ENCODE data around the gene PWWP2A.
"Not testable (repeated sequence)": the region's sequence is repeated elsewhere in the genome, so short reads cannot be mapped to it uniquely, and the experiment has no call there.

The PWWP2A gene

DNA sequence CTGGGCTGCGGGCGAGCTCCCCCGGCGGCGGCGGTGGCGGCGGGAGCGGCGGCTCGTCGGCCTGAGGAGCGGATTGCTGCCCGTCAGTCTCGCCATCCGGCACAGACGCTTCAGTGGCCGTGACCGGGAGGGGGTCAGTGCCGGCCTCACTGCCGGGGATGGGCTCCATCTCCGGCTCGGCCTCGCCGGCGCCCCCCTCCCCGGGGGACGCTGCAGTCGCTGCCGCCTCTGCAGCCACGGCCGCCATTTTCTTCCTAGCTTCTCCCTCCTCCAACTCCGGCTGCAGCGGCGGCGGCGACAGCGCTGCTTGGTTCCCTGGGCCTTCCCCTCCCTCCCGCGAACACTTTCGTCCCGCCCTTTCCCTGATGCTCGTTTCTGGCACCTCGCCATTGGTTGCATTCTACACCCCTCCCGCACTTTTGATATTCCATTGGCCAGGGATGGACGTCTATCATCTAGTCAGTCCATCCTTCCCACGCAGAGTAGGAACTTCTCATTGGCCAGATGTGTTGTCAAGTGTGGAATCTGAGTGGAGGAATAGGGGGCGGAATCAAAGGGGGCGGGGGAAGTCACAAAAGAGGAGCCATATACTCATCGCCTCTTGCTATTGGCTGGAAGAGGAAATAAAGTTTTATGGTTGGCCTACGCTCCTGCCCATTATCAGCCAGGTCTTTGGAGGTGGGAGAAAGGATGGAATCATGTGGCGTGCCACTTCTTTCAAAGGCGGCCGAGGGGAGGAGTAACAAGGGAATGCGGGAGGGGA, at the start of gene PWWP2A:
Gene PWWP2A, minus strand, starts transcription at position 309 of the 763 bp plus-strand sequence. Its CDS starts 62 bp downstream, at position 247.
- DNase-seq: peak; percentile 98

GRCh38 chr5:160167624-160168165, 48.4 kb upstream of the PWWP2A start:
- no peak for DNase-seq

GRCh38 chr5:160166973-160167623, 47.8 kb upstream of the PWWP2A start:
- DNase-seq: no peak

DNA sequence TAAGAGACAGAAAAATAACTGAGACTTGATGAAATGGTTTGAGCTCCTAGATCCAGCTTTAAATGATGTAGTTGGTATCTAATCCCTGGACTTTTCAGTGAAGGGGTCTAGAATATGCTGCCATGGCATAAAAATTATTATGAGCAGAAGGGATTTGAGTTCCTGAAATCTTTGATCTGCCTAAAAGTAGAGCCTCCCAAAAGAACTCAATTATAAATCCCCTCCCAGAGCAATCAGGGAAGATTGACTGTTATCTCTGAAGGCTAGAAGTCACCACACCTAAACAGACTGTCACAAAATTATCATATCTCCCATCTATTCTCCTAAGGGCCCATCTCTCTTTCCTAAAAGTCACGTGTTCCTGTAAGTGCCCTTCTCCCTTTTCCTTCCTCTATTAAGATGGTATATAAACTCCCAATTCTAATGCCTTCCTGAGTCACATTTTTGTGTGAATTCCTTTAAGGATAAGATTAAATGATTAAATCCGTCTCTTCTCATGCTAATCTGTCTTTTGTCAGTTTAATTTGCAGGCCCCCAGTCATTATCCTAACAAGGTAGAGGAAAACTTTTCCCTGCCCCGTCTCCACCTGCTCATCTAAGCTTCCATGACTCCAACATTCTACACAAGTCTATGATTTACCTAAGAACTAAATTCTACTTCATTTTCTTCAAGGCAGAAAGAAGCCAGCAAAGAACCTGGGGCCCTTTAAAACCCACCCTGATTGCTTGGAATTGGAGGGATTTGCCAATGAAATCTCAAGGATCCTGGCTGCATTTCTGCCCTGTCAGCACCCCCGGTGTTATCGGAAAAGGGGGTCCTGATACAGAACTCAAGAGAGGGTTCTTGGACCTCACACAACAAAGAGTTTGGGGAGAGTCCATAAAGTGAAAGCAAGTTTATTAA, 47.1 kb upstream of the PWWP2A start:
- DNase-seq: no peak

GRCh38 chr5:160165137-160166068, 46.2 kb upstream of the PWWP2A start:
- peak; percentile 30 for DNase-seq

DNA sequence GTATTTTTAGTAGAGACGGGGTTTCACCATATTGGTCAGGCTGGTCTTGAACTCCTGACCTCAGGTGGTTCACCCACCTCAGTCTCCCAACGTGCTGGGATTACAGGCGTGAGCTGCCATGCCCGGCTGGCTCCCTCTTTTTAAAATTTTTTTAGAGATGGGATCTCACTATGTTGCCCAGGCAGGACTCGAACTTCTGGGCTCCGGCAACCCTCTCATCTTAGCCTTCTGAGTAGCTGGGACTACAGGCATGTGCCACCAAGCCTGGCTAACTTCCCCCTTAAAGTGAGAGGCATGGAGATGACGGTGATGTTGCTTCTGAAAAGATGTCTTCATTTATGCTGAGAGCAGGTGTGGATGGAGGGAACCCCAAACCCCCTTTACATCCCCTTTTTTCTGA, 43.7 kb upstream of the PWWP2A start:
- DNase-seq: no peak

GRCh38 chr5:160161626-160162025, 42.4 kb upstream of the PWWP2A start:
- DNase-seq: no peak

GRCh38 chr5:160160875-160161274, 41.6 kb upstream of the PWWP2A start:
- not testable (repeated sequence) for DNase-seq

DNA sequence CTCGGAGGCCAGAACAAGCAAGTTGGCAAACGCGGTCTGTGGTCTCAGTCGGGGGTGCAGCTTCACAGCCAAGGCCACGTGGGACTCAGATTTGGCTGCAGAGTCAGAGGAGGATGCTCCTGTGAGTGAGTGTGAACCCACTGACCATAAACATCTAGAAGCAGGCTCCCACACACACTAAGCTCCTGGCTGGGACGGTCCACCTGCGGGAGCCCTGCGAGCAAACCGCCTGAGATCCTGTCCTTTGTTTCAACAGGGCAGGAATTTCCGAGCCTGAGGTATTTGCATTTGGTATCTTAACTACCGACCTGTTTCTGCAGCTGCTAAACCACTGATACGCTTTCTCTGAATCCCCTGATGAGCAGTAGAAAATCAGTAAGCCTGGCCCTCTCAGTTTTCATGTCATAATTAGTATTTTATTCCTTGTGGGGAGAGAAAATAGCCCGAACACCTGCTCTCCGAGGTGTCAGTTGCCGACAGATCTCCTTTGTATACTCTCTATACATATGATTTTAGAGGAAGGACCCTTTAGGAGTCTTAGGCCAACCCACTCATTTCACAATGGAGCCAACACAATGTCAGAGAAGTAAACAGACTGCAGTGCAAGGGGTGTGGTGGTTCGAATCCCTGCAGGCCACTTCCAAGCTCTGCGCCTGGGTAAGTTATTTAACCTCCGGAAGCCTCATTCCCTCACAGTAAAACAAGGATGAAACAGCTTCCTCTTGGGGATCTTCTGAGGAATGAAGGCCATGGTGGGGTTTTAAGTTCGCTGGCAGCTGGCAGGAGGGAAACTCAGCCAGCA, 40.9 kb upstream of the PWWP2A start:
- peak; percentile 41 for DNase-seq

- DNase-seq: no peak
Observed at GRCh38 chr5:160158087-160158486, 38.8 kb upstream of the PWWP2A start.

DNA sequence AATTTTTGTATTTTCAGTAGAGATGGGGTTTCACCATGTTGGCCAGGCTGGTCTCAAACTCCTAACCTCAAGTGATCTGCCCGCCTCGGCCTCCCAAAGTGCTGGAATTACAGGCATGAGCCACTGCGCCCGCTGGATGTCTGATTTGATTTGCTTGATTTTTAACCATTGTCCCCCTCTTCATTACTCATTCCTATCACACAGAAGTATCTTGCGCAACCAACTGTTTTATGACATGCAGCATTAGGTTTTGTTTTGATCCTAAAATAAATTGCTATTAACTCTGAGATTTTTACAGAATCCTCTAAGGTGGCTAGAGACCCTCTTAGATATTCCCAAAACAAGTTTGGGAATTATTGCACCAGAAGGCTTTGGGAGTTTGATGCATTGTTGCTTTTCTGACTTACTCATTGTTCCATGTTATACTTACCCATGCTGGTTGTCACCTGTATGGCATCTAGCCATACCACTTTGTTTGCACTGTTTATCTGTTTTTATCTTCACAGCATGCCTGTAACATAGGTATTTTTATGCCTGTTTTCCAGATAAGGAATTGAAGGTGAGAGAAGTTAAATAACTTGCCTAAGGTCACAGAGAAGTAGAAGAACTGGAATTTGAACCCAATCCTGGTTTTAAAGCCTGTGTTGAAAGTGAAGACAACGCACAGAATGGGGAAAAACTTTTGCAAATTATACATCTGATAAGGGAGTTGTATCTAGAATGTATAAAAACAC, 35.9 kb upstream of the PWWP2A start:
- DNase-seq: no peak

GRCh38 chr5:160152901-160153300, 33.7 kb upstream of the PWWP2A start:
- DNase-seq: no peak

GRCh38 chr5:160152287-160152686, 33.0 kb upstream of the PWWP2A start:
- no peak for DNase-seq

DNA sequence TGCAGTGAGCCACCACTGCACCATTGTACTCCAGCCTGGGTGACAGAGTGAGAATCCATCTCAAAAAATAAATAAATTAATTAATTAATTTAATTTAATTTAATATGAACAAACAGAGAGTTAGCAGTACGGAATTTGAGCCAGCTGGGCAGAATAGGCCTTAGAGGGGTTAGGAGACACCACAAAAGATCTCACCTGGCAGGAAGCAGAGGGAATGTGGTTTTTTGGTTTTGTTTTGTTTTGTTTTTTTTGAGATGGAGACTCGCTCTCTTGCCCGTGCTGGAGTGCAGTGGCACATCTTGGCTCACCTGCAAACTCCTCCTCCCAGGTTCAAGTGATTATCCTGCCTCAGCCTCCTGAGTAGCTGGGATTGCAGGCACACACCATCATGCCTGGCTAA, 31.8 kb upstream of the PWWP2A start:
- no peak for DNase-seq

GRCh38 chr5:160150381-160150780, 31.1 kb upstream of the PWWP2A start:
- DNase-seq: no peak

GRCh38 chr5:160144436-160144835, 25.2 kb upstream of the PWWP2A start:
- DNase-seq: not testable (repeated sequence)

DNA sequence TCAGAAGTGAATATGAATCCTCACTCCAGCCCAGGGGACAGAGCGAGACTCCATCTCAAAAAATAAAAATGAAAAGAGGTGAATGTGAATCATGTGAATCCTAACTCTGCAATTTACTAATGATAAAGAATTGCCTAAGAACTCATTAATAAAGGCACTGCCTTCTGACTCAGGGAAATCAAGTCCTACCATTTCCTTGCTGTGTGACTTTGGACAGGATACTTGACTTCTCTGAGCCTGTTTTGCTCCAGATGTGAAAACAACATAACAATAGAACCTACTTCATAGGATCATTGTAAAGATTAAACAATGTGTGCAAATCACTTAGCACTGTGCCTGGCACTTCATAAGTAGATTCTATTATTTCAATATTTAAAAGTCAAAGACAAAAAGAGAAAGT, 15.1 kb upstream of the PWWP2A start:
- DNase-seq: no peak

DNA sequence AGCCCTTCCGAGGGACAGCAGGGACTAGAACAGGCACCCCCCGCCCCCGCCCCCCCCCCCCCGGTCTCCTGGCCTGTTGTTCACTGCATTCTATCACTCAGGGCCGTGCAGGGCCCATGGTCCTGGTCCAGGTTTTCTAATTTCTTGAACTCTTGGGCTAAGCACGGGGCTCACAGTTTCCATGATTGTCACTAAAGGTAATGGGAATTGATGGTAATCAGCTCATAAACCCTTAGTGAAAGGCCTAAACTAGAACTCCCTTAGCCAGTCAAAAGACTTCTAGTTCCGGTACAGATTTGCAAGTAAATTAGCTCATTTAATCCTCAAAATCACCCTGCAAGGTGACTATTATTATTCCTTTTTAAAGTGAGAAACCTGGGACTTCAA, 14.7 kb upstream of the PWWP2A start:
- no peak for DNase-seq

- no peak for DNase-seq
Observed at GRCh38 chr5:160133071-160133917, 14.0 kb upstream of the PWWP2A start.
